Medulla oblongata (tissue), 1 donor: ENCODE data around the gene FSHB.
"Not testable (repeated sequence)": the region's sequence is repeated elsewhere in the genome, so short reads cannot be mapped to it uniquely, and the experiment has no call there.

ENCODE experiments used
- DNase-seq: peaks from one replicate; pipeline ENCODE4 v3.0.0-alpha.2; 2015; ENCODE audit errors: extremely low spot score

The FSHB gene

DNA sequence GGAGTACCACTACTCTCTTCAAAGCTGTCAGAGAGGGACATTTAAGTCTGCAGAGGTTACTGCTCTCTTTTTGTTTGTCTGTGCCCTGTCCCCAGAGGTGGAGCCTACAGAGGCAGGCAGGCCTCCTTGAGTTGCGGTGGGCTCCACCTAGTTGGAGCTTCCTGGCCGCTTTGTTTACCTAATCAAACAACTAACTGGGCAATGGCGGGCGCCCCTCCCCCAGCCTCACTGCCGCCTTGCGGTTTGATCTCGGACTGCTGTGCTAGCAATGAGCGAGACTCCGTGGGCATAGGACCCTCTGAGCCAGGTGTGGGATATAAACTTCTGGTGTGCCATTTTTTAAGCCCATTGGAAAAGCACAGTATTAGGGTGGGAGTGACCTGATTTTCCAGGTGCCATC lies 37.8 kb downstream of the FSHB start:
- not testable (repeated sequence) for DNase-seq

GRCh38 chr11:30270671-30271070 lies 39.9 kb downstream of the FSHB start:
- DNase-seq, result no peak

GRCh38 chr11:30277176-30277575 lies 46.4 kb downstream of the FSHB start:
- DNase-seq, result no peak

DNA sequence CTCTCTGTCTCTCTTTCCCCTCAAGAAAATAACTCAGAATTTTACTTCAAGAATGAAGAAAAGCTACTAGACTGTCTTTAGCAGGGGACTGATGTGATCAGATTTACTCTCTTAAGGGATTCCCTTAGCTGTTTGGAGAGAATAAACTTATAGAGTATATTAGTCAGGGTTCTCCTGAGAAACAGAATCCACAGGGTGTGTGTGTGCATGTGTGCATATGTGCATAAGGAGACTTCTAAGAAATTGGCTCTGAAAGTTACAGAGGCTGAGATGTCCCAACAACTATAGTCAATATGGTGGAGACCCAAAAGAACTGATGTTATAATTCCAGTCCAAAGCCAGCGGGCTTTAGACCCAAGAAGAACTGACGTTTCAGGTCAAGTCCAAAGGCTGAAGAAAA lies 49.0 kb downstream of the FSHB start:
- no peak for DNase-seq

- no peak for DNase-seq
Measured at GRCh38 chr11:30281476-30282288, 50.9 kb downstream of the FSHB start.

DNA sequence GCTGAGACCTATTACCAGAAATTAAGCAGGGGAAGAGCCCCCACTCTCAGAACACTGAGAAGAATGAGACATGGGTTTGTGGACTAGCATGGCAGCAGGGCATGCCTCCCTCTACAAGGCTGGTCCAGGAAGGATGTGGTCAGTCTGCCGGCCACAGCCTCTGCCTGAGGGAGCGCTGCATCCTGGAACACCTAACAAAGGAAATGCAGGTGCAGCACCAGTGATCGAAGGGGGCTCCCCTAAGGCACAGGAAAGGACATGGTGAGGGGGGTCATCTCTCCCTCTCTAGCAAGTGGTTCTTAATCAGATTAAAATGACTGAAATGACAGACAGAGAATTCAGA lies 51.4 kb downstream of the FSHB start:
- no peak for DNase-seq
